Brain pericyte (primary cell): ENCODE results near the gene SH3GL1.

ENCODE experiments used
- DNase-seq: peaks from one replicate; pipeline ENCODE4 v3.0.0-alpha.2; 2012; ENCODE audit warnings: low read depth, low spot score

The SH3GL1 gene

DNA sequence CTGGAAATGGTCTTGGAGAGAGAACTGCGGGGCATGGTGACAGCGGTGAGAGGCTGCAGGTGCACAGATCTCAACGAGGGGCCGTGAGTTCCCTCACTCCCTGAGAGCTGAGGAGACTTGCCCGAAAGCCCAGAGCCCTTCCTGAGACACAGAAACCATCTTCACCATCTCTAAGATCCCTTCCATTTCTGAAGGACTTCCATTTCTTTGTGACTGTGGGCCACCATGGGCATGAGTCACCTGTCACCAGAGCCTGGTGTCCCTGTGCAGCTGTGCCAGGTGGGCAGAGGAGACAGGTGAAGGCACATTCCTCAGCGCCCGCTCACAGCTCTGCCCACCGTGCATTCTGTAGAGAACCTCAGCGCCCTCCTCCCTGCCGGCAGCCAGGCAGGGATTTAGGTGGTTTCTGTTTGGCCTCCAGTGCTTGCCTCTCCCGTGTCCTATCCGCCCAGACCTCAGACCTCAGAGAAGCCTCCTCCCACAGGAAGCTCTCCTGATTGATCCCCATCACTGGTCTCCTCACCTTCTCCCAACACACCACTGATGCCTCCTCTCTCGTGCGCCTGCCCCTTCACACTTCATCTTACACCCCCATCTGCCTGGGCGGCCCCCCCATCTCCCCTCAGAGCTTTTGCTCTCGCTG lies 24.2 kb downstream of the SH3GL1 start:
- no peak for DNase-seq

DNA sequence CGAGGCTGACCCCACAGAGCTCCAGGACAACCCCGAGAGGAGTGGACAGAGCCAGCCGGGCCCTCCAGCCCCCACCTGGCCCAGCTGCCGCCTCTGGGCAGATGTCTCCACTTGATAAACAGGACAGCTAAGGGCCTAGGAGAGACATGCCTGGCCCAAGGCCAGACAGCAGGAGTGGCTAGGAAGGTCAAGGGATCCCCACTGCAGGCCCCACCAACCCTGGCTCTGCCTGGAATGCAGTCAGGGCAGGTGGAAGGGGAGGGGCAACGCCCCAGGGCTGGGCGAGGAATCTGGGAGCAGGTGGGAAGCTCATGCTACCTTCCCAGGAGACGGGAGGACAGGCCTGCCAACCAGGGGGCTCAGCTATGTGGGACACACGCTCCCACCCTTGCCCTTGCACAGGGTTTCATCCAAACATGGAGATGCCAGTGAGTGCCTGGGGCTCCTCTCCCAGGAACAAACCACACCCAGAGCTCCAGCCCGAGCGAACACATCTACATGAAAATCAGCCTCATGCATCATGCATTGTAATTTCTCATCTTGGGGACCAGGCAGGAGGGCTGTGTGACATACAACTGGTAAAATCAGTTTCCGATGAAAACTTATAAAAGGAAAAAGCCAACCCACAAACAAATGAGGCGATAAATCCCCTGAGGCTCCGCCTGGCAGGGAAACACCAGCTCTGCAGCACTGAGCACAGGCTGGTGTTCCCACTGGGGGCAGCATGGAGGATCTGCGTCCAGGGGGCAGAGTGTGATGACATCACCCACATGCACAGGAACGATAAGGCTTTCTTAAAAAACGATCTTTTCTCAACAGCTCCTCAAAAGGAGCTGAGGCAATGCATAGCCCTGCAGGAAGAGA lies 25.0 kb downstream of the SH3GL1 start:
- no peak for DNase-seq

DNA sequence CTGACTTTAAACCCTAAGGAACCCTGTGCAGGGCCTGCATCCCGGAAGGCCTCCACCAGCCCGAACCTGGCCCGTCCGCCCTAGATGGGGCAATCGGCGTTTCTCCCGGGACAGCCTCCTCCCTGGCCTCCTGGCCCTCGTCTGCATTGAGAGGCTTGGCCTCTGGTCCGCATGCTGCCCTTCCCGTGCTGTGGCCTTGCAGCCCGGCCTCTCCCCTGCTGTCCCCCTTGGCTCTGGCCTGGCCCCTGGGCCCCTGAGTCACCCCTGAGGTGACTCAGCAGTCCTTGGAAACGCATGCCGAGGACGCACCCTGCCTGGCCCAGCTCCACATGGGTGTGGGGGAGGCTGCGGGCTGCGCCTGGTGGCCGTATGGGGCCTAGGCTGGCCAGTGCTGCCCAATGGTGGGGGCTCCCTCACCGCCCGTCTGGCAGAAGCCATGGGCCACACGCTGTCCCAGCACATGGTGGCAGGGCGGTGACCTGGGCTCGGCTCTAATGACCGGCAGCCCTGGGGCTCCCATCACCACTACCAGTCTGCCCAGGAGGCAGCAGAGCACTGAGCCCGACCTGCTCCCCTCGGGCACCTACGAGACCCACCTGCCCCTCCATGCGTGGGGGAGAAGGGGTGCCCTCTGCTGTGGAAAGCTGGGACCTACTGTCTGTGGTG lies 25.7 kb downstream of the SH3GL1 start:
- DNase-seq: no peak

DNA sequence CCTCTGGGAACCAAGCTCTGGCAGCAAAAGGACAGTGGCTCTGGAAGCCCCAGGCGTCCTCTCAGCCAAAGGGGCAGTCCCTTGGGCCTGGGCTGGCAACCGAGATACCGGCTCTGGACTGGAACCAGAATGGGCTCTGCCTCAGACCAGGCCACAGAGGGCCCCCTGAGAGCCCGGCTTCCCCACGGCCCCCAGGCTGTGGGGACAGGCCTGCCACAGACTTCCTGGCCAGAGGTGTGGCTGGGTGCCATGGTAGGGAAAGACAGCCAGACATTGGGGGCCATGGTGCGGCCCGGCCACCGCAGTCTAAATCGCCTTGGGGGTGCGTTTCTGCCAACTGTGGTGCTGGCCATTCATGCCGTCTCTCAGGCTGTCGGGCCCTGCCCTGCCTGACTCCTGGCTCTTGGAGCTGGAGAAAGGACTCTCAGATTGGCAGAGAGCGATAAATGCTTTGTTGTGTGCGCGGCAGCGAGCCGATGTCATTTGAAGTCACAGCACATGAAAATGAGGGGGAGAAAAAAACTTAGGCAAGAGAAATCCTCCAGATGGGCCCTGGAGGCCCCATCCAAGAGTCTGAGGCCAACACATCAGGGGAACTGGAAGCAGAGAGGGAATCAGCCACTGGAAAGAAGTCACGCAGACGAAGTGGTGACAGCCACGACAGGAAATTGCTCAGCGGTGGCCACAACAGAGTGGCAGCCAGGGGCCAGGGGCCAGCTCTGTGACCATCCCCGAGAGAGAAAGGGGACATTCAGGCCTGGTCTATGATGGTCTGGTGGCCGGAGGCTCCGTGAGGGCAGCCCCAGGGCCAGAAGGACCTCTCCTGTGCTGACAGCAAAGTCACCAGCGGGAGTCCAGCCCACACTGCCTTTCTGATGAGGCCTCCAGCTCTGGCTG lies 26.5 kb downstream of the SH3GL1 start:
- no peak for DNase-seq

DNA sequence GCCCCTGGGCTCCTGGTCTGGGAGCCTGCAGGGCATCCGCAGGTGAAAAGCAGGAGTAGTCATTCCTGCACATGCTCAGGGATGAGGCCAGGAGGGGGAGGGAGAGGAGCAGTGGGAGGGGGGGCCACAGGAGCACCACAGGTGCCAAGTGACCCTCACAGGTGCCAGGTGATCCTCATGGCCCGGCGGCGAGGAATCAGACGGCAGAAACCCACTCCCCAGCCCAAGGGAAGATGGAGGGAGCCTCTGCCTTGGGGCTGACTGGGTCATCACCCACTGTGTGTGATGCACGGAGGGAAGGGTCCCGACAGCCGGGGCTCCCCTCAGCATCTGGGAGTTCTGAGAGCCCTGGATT lies 27.4 kb downstream of the SH3GL1 start:
- DNase-seq: no peak

DNA sequence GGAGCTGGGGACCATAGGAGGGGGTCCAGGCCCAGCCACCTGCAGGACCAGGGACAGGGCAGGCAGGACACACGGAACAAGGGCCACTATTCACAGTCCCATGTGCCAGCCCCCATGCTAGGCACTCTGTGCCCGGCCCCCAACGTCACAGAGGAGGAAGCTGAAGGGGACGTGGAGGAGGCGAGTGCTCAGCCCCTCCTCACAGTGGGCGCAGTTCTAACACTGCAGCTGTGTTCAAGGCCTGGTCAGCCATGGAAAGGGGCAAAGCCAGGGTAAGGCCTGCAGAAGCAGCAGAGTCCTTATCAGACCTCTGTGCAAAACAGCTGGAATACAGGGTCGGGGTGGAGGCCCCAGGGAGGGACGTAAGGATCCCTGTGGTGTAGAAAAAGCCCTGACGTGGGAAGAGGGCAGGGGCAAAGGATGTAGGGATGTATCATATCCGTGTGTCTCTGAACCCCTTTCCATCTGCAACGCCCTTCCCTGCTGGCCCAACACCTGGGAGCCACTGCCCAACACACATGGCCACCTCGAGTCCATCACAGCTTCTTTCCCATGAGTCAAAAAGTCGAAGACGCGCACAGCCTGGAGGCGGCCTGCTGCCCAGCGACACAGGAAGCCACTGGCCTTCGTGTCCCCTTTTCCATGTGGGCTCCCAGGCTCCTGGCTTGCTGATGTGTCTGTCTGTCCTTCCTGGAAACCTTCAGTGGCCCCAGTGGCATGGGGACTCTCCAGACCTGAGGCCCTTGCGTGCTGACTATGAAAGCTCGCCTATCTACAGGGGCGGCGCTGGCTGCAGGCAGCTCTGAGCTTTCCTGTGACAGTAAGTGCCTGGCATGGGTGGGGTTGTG lies 28.0 kb downstream of the SH3GL1 start:
- no peak for DNase-seq

DNA sequence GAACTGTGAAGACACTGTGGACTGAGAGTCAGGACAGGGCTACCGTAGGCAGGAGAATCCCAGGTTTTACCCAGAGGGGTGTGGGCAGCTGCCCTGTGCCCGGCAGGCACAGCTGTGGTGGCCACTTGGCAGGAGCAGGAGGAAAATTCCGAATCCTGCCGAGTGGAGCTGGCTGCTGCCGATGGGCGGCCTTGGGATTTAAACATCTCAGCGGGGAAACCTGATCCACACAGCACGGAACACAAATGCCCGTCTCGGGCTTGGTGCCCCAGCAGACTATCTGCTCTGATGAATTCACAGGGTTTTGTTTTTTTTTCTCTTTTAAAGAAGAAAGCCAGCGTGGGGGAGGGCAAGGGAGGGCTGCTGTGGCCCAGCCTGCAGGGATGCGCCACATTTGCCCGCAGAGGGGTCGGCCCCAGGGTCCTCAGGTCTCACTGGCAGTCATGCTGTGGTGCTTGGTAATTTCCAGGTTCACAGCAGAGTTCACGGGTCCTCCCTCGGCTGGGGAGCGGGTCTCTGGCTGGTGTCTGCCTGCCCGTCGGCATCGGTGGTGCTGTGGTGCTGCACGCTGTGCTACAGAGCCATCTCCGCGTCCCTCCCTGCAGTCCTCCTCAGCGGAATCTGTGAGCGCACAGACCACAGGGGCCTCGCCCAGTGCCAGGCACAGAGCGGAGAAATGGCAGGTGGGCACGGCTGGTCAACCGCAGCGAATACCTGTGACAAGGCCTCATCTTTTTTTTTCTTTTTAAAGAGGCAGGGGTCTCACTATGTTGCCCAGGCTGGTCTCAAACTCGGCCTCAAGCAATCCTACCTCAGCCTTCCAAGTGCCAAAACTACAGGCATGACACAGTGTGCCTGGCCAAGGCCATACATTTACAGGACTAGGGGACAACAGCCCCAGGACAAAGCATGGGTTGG lies 28.8 kb downstream of the SH3GL1 start:
- DNase-seq: no peak

DNA sequence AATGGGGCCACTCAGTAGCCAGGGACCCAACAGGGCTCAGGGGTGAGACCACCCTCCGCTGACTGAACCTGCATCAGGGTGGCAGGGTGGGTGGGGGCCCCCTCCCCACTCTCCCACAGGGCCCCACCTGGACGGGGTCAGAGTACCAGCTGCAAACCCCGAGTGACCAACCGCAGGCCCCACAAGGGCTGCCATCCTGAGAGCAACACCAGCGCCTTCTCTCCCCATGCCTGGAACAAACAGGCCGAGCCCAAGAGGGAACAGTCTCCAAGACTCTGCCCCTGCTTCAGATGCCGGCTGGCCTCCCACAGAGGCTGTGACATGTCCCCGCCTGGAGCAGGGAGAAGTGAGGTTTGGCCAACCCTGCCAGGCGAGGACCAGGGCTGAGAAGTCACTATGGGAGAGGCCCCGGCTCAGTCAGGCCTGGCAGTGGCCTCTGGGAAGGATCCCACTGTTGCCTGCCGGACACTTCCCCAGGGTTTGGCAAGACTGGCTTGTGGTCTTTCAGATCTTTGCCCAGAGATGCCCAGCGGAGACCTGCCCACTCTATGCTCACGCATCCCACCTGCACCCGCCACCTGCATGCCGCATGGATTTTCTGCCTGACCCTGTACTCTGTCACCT lies 29.8 kb downstream of the SH3GL1 start:
- no peak for DNase-seq

DNA sequence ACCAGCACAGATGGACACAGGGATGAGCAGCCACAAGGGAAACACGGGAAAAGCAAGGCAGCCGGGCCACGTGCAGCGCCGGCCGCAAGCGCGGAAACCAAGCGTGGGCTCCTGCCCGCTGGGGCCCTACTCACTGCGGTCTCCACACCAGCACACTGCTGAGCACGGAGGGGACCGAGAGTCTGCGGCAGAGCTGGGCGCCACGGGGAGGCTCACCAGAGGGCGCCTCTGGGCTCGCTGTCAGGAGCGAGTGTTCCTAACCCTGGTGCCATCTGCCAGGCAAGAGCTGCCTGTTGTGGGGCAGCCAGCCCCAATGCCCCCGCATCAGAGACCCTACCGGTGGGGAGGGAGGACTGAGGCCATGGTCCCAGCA lies 30.5 kb downstream of the SH3GL1 start:
- DNase-seq: no peak

DNA sequence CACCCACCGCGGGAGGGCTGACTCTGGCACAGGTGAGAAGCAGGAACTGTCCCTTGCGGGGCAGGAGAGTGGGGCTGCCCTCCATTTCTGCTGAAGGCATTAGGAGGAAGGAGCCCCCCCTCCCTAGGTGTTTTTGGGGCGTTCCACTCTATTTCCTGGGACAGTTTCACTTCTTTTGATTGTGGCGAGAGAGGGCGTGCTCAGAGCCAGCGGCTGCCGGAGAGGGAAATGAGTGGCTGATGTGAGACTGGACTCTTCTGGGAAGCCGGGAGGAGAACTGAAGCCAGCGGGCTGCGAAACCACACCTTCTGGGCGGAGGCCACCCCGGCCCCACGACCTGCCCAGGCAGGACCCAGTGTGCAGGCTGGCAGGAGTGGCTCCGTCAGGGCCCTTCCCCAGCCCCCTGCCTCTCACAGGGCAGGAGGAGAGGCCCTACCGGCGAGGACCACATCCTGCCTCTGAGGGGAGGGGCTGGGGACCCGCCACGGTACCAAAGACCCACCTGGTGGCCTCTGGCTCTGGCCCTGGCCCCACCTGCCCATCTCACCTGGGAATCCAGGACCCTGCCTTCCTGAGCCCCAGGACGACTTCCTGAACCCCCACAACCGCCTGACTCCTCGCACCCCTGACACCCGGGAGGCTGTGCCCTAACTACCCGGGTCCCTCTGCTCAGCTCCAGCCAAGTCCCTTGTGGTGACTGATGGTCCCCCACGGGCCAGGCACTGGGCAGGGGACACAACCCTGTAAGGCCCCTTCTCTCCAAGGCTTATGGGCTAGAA lies 31.0 kb downstream of the SH3GL1 start:
- no peak for DNase-seq

DNA sequence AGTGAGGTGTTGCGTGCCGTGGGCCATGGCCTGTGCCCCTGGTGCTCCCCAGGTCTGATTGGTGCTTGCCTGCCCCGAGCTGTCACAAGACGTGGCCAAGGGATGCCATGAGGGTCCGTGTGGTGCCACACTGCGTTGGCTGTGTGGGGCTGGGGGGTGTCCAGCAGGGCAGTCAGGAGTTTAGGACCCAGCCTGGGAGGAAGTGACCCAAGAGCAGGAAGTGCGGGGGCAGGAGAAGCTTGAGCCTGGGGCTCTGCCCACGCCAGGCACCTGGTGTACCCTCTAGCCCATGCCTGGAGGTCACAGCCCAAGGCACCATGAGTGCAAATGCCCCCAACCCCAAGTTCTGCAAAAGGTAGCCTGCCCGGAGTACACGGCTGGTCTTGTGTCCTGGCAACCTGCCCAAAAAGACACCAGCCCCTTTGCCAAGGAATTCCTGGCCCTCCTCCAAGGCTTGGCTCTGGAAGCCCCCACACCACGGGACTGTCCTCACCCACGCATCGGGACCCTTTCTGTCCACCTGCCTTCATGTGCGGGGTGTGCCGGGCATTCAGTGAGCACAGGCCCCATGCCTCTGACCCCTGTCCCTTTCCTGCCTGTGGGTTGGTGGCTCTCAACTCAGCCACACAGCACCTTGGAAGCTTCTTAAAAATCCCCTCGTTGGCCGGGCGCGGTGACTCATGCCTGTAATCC lies 32.1 kb downstream of the SH3GL1 start:
- DNase-seq: no peak

DNA sequence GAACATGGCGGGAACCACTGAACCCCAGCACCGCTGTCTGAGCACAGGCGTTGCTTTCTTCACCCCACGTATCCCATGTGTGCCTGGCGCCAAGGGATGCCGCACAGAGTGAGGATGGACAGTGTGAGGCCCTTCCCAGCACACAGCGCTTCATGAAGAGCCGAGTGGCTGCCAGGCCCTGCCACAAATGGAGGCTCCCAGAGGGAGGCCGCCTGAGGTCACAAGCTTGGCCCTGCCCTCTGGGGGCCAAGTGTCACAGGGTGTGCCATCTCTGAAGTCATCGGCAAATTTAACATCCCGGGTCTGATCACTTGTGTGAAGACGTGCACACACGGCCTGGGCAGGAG lies 32.6 kb downstream of the SH3GL1 start:
- DNase-seq: no peak

DNA sequence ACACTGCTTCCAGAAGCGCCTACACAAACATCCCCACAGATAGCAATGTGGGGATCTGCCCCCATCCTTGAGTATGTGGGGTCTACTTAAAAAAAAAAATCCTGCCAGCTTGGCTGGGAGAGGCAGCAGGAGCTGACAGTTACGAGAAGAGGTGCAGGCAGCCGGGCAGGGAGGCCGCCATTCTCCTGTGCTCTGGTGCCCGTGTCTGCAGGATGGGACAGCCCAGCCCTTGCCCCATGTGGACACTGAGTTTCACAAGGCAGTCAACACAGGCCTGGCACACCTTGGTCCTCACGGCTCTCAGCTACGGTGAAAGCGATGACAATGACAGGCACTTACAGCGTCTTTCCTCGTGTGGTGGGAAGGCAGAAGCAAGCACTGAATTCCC lies 33.0 kb downstream of the SH3GL1 start:
- no peak for DNase-seq

DNA sequence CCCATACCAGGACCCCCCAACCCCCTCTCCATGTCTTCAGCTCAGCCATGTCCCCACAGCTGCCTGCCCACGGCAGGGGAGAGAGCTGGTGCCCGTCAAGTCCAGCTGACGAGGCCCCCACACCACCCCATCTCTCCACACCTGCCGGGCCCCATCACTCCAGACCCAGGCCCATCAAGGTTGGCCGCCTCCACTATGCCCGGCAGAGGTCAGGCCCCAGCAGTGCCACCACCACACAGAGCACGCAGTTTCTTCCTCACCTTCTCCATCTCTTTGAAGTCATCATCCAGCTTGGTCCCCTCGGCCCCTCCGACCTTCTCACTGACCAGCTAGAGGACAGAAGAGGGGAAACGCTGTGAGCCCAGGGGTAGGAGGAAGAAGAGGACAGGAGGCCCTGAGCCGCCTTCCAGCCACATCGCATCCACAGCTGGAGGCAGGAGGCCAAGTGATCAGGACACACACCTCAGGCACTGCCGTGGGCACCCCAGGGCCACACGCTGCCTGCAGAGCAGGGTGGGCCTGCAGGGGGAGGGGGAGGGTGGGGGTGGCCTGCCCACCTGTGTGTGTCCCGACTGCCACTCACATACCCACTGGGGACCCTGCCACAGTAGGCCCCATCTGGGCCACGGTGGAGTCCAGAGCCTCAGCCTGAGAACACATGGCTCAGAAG lies 33.5 kb downstream of the SH3GL1 start:
- no peak for DNase-seq

DNA sequence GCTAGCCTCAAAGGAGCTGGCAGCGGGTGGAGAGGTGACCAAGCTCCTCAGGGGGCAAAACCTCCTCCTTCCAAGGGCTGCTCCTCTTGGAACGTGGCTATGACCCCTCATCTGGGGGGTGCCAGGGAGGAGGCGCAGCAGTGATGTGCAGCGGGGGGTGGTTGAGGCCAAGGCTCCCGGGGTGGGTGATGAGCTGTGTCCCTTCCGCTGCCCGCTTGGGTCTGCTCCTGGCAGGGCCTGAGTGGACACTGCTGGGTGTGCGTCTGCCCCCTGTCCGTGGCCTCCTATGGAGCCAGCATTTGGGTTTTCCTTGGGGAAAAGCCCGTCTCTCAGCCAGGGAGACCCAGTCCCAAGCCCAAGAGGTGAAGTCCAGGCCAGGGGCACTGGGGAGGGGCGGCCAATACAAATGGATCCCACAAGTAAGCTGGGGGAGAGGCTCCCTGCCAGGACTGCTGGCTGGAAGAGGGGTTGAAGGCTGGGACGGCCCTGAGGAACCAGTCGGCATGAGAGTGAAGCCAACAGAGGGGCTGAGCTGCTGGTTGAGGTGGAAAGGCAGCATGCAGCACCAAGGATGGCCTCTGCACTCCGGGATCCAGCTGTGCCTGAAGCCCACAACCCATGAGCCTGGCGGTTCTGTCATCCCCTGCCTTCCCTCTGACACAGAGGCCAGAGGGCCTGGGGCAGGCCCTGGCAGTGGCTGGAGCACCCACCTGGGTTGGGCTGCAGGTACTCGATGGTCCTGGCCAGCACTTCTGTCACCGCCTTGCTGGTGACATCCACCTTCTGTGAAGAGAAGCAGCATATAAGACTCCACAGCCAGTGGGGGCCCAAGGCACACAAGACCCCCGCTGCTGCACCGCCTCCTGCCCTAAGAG lies 34.3 kb downstream of the SH3GL1 start:
- no peak for DNase-seq

DNA sequence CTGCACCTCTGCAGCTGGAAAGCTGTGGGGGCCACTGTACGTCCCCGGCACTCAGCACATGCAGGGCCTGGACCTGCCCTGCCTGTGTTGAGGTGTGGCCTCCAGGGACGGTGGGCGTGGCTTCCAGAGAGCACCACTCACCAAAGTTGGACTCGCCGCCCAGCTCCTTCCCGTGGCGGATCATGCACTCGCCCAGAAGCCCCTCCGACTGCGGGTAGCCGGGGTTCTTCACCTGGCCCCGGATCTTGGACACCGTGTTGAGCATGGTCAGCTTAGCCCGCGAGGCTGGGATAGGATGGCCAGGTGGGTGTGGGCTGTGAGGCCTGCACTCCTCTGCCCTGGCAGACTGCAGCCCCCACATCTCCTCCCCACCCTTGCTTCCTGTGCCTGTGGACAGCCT lies 35.0 kb downstream of the SH3GL1 start:
- DNase-seq: no peak
